H1 (cell line): ENCODE results near the gene GSTO2. TPM values are rescaled to one million over a fixed set of nuclear protein-coding genes. Genes with fewer than 3 reads are reported as not detected.

Source experiments
- FOSL1 ChIP-seq: IDR thresholded peaks from 2 replicates; pipeline ENCODE4 v1.6.1; 2011; ENCODE audit warnings: mild to moderate bottlenecking, low read depth, low read length, moderate library complexity; ENCODE audit not compliant: insufficient read depth
- HDAC6 ChIP-seq: IDR thresholded peaks from one replicate; pipeline ENCODE4 v1.7.1; 2012; ENCODE audit warnings: low read depth, mild to moderate bottlenecking, inconsistent platforms, low read length, moderate library complexity
- JUN ChIP-seq: IDR thresholded peaks from 2 replicates; pipeline ENCODE4 v1.6.1; 2011; ENCODE audit warnings: low read depth, mild to moderate bottlenecking, improper control_type of control experiment, low read length
- NANOG ChIP-seq: IDR thresholded peaks from 2 replicates; pipeline ENCODE4 v1.6.1; 2011; ENCODE audit warnings: low read length, low read depth, mild to moderate bottlenecking, inconsistent platforms; ENCODE audit not compliant: insufficient read depth, poor library complexity, severe bottlenecking
- SRF ChIP-seq: IDR thresholded peaks from 2 replicates; pipeline ENCODE4 v1.6.1; 2011; ENCODE audit warnings: mild to moderate bottlenecking, low read depth, low read length, moderate library complexity
- TBP ChIP-seq: IDR thresholded peaks from 2 replicates; pipeline ENCODE4 v1.6.1; 2011; ENCODE audit warnings: low read depth, low read length, improper control_type of control experiment
- polyA plus RNA-seq, 7 experiments: library from polyadenylated mRNA; depleted of rRNA in 3 of 7; stranded (reverse) in 5 of 7; unstranded in 2 of 7; fragments of >200 nt in 5 of 7; fragments of 200-250 nt in 2 of 7; gene quantifications; 1 replicate in 5 of 7; 2 replicates in 1 of 7; 4 replicates in 1 of 7; pipeline versions ENCODE4 v1.2.1 to v1.2.3, GENCODE V29; 2011 to 2013; ENCODE audit warnings: missing spikeins in 2 of 7, mixed read lengths in 2 of 7
- total RNA-seq: library from RNA; stranded (reverse); fragmentation: NEBNext Ultra II Directional; extraction: Animal tissue kit (Norgen Biotek cat#: 25700); gene quantifications from 2 replicates; pipeline ENCODE4 v1.2.1, GENCODE V29; 2021
- TF ChIP-seq, protein P1 (sequence below): fragments of 300-600 bp; sonication (generic); IDR thresholded peaks from 2 replicates; pipeline ENCODE4 v1.7.1; 2012; ENCODE audit warnings: low read length, moderate library complexity, mild to moderate bottlenecking, inconsistent platforms; ENCODE audit not compliant: insufficient replicate concordance

The GSTO2 gene
- total and polyA plus RNA-seq, 2 of the 8 experiments (the other 6 are each of a cell fraction or from before 2014, with no cell fraction given) = 13.1 to 41.7 TPM

DNA sequence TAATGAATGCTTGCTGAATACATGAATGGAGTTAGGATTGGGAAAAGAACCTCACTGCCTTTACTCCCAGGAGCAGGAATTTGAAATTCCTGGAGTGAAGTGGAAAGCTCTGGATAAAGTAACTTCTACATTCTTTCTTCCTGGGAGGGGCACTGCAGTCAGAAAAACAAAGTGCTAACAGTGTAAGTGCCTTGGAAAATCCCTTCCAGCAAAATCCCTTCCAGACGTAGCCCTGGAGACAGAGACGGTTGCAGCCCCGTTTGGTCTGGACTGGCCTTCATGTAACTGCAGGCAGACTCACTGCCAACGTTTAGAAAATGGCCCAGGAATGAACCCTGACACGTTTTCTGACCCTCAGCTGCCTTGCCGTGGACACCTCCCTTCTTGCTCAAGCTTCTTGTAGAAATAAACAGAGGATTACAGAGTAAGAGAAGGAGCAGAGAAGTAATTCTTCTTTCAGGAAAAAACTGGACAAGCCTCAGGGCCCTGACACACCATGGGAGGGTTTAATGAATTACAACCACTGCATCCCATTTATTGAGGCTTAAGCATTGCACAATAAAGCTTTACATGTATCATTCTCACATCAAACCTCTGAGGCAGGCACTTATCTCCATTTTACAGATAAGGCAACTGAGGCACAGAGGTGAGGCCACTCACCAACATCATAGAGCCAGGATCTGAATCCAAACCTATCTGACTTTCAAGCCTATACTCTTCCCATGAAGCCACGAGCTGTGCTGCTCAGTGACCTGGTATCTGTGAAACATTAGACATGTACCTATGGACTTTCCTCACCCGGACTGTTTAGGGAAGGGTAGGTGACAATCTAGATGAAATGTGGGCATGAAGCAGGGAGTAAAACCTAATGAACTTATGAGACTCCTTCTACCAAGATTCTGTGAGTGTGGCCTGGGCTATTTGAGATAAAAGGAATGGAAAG, 61.5 kb downstream of the GSTO2 start (continued):
- TF ChIP-seq HDAC6 (no peak), SRF (no peak), FOSL1 (no peak), TBP (no peak), NANOG (no peak), JUN (no peak)
- TF ChIP-seq, protein P1, sequence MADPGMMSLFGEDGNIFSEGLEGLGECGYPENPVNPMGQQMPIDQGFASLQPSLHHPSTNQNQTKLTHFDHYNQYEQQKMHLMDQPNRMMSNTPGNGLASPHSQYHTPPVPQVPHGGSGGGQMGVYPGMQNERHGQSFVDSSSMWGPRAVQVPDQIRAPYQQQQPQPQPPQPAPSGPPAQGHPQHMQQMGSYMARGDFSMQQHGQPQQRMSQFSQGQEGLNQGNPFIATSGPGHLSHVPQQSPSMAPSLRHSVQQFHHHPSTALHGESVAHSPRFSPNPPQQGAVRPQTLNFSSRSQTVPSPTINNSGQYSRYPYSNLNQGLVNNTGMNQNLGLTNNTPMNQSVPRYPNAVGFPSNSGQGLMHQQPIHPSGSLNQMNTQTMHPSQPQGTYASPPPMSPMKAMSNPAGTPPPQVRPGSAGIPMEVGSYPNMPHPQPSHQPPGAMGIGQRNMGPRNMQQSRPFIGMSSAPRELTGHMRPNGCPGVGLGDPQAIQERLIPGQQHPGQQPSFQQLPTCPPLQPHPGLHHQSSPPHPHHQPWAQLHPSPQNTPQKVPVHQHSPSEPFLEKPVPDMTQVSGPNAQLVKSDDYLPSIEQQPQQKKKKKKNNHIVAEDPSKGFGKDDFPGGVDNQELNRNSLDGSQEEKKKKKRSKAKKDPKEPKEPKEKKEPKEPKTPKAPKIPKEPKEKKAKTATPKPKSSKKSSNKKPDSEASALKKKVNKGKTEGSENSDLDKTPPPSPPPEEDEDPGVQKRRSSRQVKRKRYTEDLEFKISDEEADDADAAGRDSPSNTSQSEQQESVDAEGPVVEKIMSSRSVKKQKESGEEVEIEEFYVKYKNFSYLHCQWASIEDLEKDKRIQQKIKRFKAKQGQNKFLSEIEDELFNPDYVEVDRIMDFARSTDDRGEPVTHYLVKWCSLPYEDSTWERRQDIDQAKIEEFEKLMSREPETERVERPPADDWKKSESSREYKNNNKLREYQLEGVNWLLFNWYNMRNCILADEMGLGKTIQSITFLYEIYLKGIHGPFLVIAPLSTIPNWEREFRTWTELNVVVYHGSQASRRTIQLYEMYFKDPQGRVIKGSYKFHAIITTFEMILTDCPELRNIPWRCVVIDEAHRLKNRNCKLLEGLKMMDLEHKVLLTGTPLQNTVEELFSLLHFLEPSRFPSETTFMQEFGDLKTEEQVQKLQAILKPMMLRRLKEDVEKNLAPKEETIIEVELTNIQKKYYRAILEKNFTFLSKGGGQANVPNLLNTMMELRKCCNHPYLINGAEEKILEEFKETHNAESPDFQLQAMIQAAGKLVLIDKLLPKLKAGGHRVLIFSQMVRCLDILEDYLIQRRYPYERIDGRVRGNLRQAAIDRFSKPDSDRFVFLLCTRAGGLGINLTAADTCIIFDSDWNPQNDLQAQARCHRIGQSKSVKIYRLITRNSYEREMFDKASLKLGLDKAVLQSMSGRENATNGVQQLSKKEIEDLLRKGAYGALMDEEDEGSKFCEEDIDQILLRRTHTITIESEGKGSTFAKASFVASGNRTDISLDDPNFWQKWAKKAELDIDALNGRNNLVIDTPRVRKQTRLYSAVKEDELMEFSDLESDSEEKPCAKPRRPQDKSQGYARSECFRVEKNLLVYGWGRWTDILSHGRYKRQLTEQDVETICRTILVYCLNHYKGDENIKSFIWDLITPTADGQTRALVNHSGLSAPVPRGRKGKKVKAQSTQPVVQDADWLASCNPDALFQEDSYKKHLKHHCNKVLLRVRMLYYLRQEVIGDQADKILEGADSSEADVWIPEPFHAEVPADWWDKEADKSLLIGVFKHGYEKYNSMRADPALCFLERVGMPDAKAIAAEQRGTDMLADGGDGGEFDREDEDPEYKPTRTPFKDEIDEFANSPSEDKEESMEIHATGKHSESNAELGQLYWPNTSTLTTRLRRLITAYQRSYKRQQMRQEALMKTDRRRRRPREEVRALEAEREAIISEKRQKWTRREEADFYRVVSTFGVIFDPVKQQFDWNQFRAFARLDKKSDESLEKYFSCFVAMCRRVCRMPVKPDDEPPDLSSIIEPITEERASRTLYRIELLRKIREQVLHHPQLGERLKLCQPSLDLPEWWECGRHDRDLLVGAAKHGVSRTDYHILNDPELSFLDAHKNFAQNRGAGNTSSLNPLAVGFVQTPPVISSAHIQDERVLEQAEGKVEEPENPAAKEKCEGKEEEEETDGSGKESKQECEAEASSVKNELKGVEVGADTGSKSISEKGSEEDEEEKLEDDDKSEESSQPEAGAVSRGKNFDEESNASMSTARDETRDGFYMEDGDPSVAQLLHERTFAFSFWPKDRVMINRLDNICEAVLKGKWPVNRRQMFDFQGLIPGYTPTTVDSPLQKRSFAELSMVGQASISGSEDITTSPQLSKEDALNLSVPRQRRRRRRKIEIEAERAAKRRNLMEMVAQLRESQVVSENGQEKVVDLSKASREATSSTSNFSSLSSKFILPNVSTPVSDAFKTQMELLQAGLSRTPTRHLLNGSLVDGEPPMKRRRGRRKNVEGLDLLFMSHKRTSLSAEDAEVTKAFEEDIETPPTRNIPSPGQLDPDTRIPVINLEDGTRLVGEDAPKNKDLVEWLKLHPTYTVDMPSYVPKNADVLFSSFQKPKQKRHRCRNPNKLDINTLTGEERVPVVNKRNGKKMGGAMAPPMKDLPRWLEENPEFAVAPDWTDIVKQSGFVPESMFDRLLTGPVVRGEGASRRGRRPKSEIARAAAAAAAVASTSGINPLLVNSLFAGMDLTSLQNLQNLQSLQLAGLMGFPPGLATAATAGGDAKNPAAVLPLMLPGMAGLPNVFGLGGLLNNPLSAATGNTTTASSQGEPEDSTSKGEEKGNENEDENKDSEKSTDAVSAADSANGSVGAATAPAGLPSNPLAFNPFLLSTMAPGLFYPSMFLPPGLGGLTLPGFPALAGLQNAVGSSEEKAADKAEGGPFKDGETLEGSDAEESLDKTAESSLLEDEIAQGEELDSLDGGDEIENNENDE = no peak
